ENCODE measurements around the gene KIF3B.
A peak's percentile ranks its signal among the peaks of the same experiment; 100 is the strongest.
"Not testable (repeated sequence)": the region's sequence is repeated elsewhere in the genome, so short reads cannot be mapped to it uniquely, and the experiment has no call there.

KIF3B gene

DNA sequence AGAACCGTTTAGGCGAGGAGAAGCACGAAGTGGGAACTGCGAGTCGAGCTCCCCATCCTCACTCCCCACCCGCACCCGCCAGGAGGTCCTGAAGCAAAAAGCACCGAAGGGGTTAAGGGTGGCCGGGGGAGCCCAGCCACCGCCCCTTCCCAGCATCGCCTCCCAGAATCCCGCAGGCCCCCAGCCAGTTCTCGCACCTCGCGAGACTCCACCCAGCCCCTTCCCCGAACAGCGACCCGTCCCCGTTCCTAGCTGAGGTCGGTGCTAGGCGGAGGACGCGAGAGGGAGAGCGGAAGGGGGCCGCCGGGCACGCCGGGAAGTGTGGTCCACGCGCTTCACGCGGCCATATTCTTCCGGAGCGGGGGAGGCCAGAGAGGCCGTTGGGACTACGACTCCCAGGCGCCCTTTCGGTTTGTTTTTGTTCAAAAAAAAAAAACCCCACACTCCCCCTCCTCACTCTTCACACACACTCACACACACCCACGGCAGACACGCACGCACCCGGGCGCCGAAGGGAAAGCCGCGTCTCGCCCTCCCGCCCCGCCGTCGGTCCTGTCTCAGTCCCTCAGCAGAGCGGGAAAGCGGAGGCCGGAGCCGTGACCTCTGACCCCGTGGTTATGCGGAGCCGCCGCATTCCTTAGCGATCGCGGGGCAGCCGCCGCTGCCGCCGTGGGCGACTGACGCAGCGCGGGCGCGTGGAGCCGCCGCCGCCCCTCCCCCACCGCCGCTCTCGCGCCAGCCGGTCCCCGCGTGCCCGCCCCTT is 80.6 kb downstream of the KIF3B start, which contains the start of gene ASXL1:
ASXL1 (plus strand) TSS at position 463 of the 763 bp plus-strand sequence. CDS start 445 bp downstream, outside the sequence.
- peak; percentile 97 for DNase-seq

- no peak for DNase-seq
Observed at GRCh38 chr20:32358632-32358882, 81.1 kb downstream of the KIF3B start.

DNA sequence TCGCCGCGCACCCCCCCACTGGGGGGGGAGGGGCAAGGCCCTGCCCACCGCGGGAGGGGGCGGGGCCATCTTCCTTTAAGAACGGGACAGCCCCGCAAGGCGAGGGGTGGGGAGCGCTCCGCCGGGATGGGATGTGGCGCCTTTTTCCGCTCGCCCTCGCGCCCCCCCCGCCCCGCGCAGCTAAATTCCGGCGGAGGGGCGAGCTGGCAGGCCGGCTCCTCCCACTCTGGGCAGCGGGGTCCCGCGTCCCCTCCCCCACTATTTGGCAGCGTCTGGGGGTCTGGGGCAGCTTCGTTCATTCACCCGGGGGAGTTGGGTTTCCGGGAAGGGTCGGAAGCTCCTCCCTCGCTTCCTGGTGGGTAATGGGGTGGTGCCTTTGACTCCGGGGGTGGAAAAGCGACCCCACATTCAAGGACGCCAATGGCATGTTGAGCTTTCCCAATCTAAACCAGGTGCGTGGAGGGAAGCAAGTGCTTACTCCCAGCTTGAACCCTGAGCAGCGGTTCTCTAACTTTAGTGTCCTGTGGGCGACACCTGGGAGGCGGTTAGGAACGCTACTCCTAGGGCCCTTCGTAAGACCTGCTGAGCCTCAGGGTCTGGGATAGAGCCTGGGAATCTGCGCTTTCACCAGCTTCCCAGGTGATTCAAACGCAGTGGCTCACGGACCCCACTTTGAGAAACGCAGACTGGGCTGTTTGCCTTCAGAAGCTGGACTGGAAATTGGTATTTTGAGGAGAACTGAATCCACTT is 81.6 kb downstream of the KIF3B start:
- peak; percentile 55 for DNase-seq

DNA sequence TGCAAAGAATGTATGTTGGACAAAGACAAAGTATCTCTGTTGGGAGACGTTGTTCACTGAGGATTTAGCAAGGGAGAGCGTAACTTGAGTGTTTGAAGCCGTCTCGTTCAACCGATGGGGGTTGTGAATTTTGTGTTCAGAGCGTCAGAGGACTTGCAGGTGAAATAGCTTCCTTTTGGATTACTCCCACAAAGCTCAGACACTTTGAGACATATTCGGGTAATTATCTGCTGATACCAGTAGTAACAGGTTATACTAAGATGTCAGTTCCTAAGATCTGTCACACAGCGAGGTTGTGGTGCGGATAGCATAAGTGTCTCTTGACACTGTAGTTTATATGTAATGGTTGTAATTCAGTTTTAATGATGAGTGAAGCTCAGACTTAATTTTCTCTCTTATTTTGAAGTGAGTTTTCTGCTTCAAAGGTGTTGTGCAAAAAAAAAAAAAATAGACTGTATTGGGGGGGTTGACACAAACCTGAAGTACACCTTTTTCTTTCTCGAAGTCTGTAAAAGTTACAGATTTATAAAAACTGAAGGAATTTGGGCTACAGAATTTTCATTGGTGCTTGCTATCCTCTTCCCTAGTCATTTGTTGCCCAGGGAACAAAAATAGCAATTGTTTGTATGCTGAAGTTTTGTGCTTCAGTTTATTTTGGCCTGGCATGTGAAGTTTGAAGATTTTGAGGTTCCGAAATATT is 82.3 kb downstream of the KIF3B start:
- DNase-seq = no peak

DNA sequence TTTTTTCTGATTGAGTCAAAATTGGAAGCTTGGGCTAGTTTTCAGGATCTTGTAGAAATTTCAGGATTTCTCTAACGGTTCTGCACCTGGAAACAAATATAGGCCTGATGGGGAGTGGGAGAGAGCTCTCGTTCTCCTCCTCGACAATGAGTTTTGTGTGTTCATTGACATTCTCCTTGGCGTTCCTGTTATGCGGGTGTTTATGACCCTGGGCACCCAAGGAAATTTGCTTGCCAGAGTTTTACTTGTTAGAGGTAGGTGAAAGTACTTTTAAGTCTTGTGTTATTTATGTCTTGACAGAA is 82.8 kb downstream of the KIF3B start:
- DNase-seq = no peak

GRCh38 chr20:32362901-32363364 is 85.5 kb downstream of the KIF3B start:
- no peak for DNase-seq

- no peak for DNase-seq
Observed at GRCh38 chr20:32363492-32363891, 86.0 kb downstream of the KIF3B start.

DNA sequence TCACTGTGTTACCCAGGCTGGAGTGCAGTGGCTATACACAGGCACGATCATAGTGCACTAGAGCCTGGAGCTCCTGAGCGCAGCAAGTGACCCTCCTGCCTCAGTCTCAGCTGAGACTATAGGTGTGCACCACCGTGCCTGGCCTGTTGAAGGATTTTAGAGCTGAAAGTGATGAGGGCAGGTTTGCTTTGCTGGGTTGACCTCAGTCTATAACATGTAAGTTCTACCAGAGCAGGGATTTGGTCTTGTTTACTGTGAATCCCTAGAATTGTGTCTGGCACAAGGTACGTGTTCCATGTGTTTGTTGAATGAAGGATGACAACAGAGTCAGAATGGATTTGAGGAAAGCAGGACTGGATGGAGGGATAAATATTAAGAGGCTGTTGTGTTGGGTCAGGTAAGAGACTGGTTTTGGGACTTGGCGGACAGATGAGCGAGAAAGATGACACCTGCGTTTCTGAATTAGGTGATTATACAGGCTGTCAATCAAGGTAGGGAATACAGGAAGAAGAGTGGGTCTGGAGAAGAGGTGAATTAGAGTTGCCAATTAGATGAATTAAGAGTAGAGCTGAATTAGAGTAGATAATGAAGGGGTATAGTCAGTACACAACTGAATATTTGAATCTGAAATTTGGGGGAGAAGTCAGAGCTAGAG is 87.2 kb downstream of the KIF3B start:
- no peak for DNase-seq

DNA sequence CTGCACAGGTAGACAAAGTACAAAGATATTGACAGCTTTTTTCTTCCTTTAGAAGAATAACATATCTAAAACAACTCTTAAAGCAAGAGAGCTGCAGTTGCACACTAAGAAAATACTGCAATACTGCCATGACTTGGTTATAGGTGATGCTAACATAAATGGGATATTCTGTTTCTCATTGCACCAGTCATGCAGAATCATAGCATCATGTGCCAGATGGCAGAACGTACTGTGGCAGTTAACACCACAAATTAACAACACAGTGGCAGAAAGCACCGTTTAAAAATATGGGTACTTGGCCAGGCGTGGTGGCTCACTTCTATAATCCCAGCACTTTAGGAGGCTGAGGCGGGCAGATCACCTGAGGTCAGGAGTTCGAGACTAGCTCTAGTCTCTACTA is 88.1 kb downstream of the KIF3B start:
- no peak for DNase-seq

GRCh38 chr20:32366380-32366779 is 88.9 kb downstream of the KIF3B start:
- no peak for DNase-seq

GRCh38 chr20:32368323-32368722 is 90.9 kb downstream of the KIF3B start:
- no peak for DNase-seq

- DNase-seq = no peak
Observed at GRCh38 chr20:32368925-32369324, 91.5 kb downstream of the KIF3B start.

DNA sequence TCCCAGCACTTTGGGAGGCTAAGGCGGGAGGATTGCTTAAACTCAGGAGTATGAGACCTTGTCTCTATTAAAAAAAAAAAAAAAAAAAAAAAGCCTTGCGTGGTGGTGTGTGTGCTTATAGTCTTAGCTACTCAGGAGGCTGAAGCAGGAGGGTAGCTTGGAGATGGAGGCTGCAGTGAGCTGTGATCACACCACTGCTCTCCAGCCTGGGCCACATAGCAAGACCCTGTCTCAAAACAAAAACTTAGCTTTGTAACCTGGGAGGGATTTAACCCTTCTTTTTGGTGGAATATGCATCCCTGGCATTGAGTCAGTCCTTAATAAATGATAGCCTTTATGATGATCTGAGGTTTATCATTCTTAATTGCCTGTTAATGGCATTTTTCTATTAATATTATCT is 93.4 kb downstream of the KIF3B start:
- no peak for DNase-seq

GRCh38 chr20:32378461-32378860 is 101.0 kb downstream of the KIF3B start:
- no peak for DNase-seq

DNA sequence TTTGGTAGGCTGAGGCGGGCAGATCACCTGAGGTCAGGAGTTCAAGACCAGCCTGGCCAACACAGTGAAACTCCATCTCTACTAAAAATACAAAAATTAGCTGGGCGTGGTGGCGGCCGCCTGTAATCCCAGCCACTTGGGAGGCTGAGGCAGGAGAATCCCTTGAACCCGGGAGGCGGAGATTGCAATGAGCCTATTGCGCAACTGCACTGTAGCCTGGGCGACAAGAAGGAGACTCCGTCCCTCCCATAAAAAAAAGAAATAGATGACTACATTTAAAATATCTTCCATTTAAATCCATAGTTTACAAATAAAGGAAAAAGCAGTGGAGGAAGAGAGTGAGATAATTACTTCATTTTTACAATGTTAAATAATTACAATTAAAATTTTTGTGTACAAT is 102.6 kb downstream of the KIF3B start:
- not testable (repeated sequence) for DNase-seq

DNA sequence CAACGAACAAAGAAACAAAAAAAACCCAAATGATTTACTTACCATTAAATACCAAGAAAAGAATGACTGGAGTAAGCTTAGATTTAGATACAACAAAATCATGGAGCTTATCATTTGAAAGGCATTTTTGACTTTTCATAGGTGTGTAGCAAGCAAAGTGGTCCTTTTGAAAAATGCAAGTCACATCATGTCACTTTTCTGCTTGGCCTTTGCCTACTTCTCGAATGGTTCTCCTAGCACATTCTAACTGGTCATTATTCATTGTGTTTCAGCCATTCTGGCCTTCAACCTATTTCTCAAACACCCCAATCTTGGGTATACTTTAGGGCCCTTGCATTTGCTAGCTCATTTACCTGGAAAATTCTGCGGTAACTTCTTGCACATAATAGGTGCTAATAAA is 103.3 kb downstream of the KIF3B start:
- no peak for DNase-seq

GRCh38 chr20:32382102-32382950 is 104.9 kb downstream of the KIF3B start:
- no peak for DNase-seq

- DNase-seq = not testable (repeated sequence)
Observed at GRCh38 chr20:32383441-32383840, 106.0 kb downstream of the KIF3B start.

Measured in HCEC 1CT (cell line).